ENCODE data around the gene IP6K1. TPM values are rescaled to one million over a fixed set of nuclear protein-coding genes. Genes with fewer than 3 reads are reported as not detected.

IP6K1 gene
- total RNA-seq, 1 donor from 2014 or later, result 56.4 TPM

- H3K27ac Mint-ChIP-seq (ENCODE audit: unreplicated experiment), result no peak overlapping the region
- peaks cover 29% of the 10 kb centered on the region for H3K36me3 Mint-ChIP-seq (ENCODE audit: low read depth, unreplicated experiment)
- DNase-seq (ENCODE audit: low spot score), result no peak
- H3K27me3 Mint-ChIP-seq (ENCODE audit: unreplicated experiment), result peaks cover 2% of the 10 kb centered on the region
- no peak overlapping the region for H3K4me3 Mint-ChIP-seq (ENCODE audit: unreplicated experiment)
- H3K4me1 Mint-ChIP-seq (ENCODE audit: unreplicated experiment), result no peaks in the 10 kb centered on the region
- H3K9me3 Mint-ChIP-seq (ENCODE audit: unreplicated experiment), result no peaks in the 10 kb centered on the region
- no peak for TF ChIP-seq CTCF (IDR thresholded peaks at IDR 0.05; ENCODE audit: unreplicated experiment)
These were observed 53.7 kb downstream of the IP6K1 start for GRCh38 chr3:49732597-49732996.

- Mint-ChIP-seq H3K27me3 (ENCODE audit: unreplicated experiment) (no peaks in the 10 kb centered on the region), H3K4me1 (ENCODE audit: unreplicated experiment) (no peaks in the 10 kb centered on the region), H3K27ac (ENCODE audit: unreplicated experiment) (no peak overlapping the region), H3K4me3 (ENCODE audit: unreplicated experiment) (no peak overlapping the region), H3K9me3 (ENCODE audit: unreplicated experiment) (no peaks in the 10 kb centered on the region), H3K36me3 (ENCODE audit: low read depth, unreplicated experiment) (peaks cover 18% of the 10 kb centered on the region)
- TF ChIP-seq CTCF (IDR thresholded peaks at IDR 0.05; ENCODE audit: unreplicated experiment), result no peak
- DNase-seq (ENCODE audit: low spot score), result no peak
These were observed 56.3 kb downstream of the IP6K1 start for GRCh38 chr3:49729966-49730609.

- Mint-ChIP-seq H3K27ac (ENCODE audit: unreplicated experiment) (no peak overlapping the region), H3K4me3 (ENCODE audit: unreplicated experiment) (peak overlapping the region; percentile 52), H3K4me1 (ENCODE audit: unreplicated experiment) (no peaks in the 10 kb centered on the region), H3K36me3 (ENCODE audit: low read depth, unreplicated experiment) (peaks cover 11% of the 10 kb centered on the region), H3K9me3 (ENCODE audit: unreplicated experiment) (no peaks in the 10 kb centered on the region), H3K27me3 (ENCODE audit: unreplicated experiment) (peaks cover 10% of the 10 kb centered on the region)
- TF ChIP-seq CTCF (IDR thresholded peaks at IDR 0.05; ENCODE audit: unreplicated experiment), result no peak
- DNase-seq (ENCODE audit: low spot score), result no peak
These were observed 58.4 kb downstream of the IP6K1 start for GRCh38 chr3:49727924-49728361.

GRCh38 chr3:49727154-49727923 is 59.0 kb downstream of the IP6K1 start:
- Mint-ChIP-seq H3K36me3 (ENCODE audit: low read depth, unreplicated experiment) (peaks cover 15% of the 10 kb centered on the region), H3K9me3 (ENCODE audit: unreplicated experiment) (no peaks in the 10 kb centered on the region), H3K27ac (ENCODE audit: unreplicated experiment) (no peak overlapping the region), H3K27me3 (ENCODE audit: unreplicated experiment) (peaks cover 13% of the 10 kb centered on the region), H3K4me3 (ENCODE audit: unreplicated experiment) (no peak overlapping the region), H3K4me1 (ENCODE audit: unreplicated experiment) (peaks cover 4% of the 10 kb centered on the region)
- TF ChIP-seq CTCF (IDR thresholded peaks at IDR 0.05; ENCODE audit: unreplicated experiment), result no peak
- DNase-seq (ENCODE audit: low spot score), result no peak
